OCI-LY7 (cell line): Measurements from ENCODE around the gene RIMS1.

Experiments
- EZH2phosphoT487 ChIP-seq: fragments of 200-600 bp; sonication (generic); IDR thresholded peaks from 2 replicates; pipeline ENCODE4 v1.6.1; 2018; ENCODE audit warnings: low read depth, borderline replicate concordance, mild to moderate bottlenecking, mixed run types, antibody characterized with exemption, low read length, moderate library complexity, mixed read lengths
- TF ChIP-seq, protein P1 (sequence below): fragments of 200-600 bp; sonication (generic); conservative IDR thresholded peaks from 2 replicates; pipeline ENCODE4 v1.5.1; 2014; ENCODE audit warnings: mild to moderate bottlenecking, antibody characterized with exemption, low read length, moderate library complexity, mixed read lengths

DNA sequence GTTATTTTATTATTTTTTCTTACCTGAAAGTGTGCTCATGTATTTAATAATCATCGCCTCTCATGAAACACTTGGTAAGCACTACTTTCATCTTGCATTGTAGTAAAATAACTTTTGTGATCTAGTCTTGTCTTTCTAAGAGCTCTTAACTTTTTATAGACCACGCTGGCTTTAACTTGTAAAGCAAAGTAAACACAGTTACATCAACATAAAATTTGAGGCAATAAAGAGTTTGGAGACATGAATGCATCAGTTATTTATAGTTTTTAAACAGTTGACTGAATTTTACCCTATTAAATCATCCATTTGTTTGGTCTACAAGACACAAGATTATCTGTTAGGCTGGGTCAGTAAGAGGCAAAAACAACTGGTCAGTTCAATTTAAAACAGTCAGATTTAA lies 517.1 kb downstream of the RIMS1 start:
- TF ChIP-seq, protein P1, sequence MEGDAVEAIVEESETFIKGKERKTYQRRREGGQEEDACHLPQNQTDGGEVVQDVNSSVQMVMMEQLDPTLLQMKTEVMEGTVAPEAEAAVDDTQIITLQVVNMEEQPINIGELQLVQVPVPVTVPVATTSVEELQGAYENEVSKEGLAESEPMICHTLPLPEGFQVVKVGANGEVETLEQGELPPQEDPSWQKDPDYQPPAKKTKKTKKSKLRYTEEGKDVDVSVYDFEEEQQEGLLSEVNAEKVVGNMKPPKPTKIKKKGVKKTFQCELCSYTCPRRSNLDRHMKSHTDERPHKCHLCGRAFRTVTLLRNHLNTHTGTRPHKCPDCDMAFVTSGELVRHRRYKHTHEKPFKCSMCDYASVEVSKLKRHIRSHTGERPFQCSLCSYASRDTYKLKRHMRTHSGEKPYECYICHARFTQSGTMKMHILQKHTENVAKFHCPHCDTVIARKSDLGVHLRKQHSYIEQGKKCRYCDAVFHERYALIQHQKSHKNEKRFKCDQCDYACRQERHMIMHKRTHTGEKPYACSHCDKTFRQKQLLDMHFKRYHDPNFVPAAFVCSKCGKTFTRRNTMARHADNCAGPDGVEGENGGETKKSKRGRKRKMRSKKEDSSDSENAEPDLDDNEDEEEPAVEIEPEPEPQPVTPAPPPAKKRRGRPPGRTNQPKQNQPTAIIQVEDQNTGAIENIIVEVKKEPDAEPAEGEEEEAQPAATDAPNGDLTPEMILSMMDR, result no peak
- TF ChIP-seq EZH2phosphoT487, result no peak
